ENCODE measurements around the gene ZNF580.

The ZNF580 gene

DNA sequence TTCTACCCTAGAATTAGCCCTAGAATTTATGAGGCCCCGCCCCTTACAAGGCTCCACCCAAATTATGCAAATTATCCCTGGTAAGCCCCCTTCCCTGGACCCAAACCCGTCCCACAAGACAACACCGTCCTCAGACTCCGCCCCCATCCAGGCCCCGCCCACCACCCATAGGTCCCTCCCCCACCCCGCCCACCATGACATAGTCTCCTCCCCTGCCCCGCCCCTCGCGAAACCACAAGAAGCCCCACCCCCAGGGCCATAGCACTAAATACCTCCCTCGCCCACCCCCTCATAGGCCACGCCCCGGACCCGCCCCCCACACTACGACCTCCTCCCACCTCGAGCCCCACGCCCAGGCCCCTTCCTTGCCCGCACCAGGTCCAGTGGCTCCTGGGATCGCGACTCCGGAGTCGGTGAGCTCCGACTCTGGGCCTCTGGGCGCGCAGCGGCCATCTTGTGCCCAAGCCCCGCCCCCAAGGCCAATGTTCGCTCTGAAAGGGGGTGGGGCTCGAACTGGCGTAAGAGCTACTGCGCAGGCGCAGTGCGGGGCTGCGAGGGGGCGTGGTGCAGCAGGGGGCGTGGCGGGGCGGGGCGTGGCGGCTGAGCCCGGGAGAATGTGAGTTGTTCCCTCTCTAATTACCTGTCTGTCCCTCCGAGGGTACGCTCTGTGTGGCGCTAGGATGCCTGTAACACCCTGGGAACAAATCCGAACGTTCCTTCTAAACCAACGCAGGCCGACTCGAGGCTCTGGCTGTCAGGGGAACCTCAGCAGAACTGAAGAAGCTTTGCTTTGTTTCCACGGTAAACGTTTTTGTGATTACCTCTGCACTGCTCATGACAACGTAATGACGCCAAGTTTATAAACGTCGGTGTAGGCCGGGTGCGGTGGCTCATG is 16.4 kb upstream of the ZNF580 start, which contains the start of gene ZNF784:
ZNF784 (minus strand) TSS at position 458 of the 895 bp plus-strand sequence; CDS start at position 453, 5 bp downstream.
- peak; percentile 90 for DNase-seq (ENCODE audit: low spot score)

GRCh38 chr19:55625004-55625326 is 15.8 kb upstream of the ZNF580 start:
- no peak for DNase-seq (ENCODE audit: low spot score)

DNA sequence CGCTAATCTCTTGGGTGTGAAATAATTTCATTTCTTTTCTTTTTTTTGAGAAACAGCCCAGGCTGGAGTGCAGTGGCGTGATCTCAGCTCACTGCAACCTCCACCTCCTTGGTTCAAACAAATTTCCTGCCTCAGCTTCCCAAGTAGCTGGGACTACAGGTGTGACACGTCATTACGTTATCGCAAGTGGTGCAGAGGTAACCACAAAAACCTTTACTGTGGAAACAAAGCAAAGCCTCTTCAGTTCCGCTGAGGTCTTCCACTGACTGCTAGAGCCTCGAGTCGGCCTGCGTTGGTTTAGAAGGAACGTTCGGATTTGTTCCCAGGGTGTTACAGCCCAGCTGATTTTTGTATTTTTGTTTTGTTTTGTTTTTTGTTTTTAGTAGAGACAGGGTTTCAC is 14.5 kb upstream of the ZNF580 start:
- peak; percentile 73 for DNase-seq (ENCODE audit: low spot score)

DNA sequence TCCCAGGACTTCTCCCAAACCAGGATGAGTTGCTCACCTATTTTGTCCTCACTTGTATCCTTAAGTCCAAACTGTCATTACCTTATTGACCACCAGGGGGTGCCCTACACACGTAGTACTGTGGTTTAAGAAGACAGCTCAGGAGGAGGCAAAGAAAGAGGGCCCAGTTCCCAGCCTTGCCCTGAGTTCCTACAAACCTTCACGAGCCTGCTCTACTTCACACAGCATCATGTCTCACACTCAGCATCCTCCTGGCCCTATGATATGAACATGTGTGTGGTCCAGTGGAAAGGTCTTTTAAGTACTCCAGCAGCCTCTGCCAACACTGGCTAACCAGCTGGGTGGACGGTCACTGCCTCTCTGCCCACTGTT is 8.4 kb upstream of the ZNF580 start:
- DNase-seq (ENCODE audit: low spot score), result peak; percentile 94

DNA sequence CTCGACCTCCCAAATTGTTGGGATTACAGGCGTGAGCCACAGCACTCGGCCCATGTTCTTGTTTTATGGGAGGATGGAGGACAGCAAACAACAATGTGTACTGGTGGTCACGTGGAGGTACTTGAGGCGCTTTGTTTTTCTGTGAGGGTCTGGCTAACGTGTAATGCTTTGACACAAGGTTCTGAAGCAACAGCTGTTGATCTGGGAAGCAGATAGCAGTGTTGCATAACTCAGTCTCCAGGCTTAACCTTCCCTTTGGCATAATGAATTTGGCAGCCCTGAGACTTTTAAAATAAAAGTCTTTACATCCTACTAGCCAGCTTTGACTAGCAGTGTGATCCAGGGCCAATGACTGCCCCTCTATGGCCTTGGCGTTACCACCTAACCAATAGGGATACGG is 6.9 kb upstream of the ZNF580 start:
- DNase-seq (ENCODE audit: low spot score), result no peak

DNA sequence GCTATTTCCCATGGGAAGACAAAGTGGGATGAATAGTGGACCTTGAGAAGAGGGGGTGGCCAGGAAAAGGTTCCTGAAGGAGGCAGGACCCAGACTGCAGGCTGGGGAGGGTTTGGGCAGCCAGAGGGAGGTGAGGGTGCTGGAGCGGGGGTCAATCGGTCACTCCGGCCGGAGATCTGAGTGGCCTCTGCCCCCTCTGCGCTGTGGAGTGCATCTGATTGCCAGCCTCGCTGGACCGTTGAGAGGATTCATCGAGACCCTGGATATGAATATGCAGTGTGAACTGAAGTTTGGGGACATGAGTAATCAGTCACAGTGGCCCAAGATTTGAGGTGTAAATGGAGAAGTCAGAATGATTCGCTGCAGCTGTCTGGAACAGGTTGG is 5.5 kb upstream of the ZNF580 start:
- no peak for DNase-seq (ENCODE audit: low spot score)

DNA sequence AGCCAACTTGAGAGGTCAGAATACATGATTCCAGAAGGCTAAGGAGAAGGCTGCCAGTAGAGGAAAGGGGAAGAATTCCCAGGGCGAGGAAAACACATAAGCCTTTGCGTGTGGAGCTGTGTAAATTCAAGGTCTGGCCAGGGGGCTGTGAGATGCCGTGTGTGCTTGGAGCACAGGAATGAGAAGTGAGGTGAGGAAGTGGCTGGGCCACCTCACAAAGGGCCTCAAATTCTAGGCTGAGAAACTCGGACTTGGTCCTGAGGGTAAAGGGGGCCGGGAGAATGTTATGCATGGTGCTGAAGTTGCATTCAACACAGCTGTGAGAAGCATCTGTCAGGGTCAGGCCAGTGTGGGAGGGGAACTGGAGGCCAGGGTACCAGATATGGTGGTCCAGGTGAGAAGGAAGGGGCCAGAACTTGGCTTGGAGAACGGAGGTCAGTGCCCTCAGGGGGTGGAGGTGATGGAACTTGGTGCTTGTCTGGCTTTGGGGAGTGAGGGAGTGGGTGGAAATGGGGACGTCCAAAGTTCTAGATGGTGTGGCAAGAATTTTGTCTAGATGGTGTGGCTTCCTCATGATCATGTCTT is 4.9 kb upstream of the ZNF580 start:
- no peak for DNase-seq (ENCODE audit: low spot score)

GRCh38 chr19:55636723-55637122 is 4.1 kb upstream of the ZNF580 start:
- no peak for DNase-seq (ENCODE audit: low spot score)

DNA sequence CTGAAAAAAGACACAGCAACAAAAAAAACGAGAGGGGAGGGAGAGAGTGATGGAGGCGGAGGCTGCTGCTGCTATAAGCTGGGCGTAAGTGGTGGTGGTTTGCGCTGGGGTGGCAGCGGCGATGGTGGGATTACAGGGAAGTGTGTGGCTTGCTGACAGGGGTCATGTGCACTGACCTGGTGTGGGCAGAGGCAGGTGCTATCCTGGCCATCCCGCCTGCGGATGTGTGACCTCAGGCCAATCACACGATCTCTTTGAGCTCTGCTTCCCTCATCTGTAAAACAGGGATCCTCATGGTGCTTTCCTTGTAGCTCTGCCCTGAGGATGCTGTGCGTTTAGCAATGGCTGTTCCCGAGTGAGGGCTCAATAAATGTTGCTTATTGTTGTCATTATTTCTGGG is 3.3 kb upstream of the ZNF580 start:
- no peak for DNase-seq (ENCODE audit: low spot score)

DNA sequence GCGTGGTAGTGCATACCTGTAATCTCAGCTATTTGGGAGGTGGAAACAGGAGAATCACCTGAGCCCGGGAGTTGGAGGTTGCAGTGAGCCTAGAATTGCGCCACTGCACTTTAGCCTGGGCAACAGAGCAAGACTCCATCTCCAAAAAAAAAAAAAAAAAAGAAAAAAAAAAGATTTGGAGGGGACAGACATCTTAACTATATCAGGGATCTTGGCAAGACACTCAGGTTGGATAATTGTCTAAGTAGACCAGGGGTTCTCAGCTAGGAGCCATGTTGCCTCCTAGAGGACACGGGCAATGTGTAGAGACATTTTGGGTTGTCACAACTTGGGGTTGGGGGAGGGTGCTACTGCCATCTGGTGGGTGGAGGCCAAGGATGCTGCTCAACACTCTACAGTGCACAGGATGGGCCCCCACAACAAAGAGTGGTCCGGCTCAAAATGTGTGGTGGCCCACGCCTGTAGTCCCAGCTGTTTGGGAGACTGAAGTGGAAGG is 1.9 kb upstream of the ZNF580 start:
- peak; percentile 70 for DNase-seq (ENCODE audit: low spot score)

DNA sequence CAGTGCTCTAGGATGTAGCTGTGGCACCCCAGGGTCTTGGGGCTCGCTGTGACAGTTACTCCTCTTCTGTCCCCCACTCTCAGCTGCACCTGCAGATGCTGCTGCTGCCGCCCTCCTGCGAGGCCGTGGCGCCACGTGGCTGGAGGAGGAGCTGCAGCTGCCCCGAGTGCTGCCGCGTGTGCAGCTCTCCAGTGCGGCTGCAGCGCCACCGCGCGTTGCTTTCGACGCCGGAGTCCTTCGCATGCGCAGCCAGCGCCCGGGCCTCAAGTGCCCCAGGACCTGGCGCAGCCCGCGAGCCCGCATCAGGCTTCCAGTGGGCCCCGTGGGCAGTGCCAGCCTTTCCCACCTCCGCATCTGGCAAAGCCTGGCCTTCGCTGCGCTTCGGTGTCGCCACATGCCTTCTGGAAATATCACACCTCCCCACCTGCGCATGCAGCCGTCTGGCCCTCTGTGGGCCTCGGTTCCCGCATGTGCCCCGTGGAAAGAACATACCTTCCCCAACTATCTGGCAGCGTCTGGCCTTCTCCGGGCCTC is 692 bp upstream of the ZNF580 start:
- DNase-seq (ENCODE audit: low spot score), result peak; percentile 72

DNA sequence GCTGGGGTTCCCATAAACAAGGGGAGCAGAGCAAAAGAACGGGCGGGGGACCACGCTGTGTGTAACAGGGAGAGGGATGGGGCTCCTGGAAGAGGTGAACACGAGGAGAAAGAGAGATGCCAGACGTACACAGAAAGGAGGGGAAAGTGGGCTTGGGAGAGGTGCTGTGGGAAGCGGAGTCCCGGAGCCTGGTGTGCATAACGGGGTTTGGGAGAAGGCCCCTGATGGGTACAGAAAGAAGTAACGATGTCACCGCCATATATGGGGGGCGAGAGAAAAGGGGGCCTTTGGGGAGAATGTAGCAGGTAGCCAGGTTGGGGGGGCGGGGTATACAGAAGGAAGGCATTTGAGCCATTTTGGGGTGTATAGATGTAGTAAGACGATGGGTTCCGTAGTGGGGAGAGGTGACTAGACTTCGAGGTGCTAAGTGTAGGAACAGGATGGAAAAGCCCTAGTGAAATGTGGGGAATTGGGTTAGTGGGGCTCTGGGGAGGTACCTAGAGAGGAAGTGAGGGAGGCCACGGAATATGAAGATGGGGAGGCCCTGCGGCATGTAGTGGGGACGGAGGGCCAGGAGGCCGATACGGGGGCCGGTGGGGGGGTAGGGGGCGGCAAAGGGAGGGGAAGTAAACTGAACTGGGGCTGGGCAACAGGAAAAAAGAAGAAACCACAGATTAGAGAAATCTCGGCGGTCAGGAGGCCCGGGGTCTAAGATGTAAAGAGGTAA is 787 bp downstream of the ZNF580 start:
- DNase-seq (ENCODE audit: low spot score), result peak; percentile 26

DNA sequence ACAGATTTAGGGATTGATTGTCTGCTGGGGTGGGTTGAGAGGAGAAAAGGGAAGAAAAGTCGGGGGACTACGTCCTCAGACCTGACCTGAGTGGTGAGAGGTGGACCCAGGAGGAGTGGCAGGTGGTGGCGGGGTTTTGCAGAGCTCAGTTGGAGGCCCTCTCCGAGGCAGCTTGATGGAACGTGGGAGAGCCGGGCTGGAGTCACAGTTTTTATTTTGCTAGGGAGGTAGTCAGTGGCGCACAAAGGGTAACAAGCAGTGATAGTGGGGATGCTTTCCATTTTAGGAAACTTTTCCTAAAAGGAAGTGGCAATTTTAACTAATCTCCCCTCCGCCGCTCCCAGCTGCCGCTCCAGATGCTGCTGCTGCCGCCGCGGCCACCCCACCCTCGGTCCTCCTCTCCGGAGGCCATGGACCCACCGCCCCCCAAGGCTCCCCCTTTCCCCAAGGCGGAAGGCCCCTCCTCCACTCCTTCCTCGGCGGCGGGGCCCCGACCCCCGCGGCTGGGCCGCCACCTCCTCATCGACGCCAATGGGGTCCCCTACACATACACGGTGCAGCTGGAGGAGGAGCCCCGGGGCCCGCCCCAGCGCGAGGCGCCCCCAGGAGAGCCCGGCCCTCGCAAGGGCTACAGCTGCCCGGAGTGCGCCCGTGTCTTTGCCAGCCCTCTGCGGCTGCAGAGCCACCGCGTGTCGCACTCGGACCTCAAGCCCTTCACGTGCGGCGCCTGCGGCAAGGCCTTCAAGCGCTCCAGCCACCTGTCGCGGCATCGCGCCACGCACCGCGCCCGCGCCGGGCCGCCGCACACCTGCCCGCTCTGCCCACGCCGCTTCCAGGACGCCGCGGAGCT is 1.6 kb downstream of the ZNF580 start:
- DNase-seq (ENCODE audit: low spot score), result no peak

GRCh38 chr19:55643003-55643886 is 2.4 kb downstream of the ZNF580 start, which contains the start of gene ZNF581:
Gene ZNF581 (plus strand): TSS chr19:55643649. CDS start chr19:55644572, 923 bp downstream.
- DNase-seq (ENCODE audit: low spot score), result peak; percentile 81

DNA sequence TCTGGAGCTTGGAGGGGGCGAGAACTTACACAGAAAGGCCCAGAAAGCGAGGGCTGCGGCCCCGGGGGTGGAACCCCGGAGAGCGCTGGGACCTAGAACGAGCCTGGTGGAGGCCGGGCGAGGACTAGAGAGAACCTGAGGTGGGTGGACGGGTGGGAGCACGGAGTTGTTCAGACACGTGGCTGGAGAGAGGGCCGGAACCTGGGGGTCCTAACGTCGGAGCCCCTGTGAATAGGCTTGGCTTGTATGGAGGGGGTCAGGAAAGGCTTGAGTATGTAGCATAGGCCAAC is 3.0 kb downstream of the ZNF580 start:
- no peak for DNase-seq (ENCODE audit: low spot score)

GRCh38 chr19:55644191-55644833 is 3.5 kb downstream of the ZNF580 start:
- DNase-seq (ENCODE audit: low spot score), result no peak

DNA sequence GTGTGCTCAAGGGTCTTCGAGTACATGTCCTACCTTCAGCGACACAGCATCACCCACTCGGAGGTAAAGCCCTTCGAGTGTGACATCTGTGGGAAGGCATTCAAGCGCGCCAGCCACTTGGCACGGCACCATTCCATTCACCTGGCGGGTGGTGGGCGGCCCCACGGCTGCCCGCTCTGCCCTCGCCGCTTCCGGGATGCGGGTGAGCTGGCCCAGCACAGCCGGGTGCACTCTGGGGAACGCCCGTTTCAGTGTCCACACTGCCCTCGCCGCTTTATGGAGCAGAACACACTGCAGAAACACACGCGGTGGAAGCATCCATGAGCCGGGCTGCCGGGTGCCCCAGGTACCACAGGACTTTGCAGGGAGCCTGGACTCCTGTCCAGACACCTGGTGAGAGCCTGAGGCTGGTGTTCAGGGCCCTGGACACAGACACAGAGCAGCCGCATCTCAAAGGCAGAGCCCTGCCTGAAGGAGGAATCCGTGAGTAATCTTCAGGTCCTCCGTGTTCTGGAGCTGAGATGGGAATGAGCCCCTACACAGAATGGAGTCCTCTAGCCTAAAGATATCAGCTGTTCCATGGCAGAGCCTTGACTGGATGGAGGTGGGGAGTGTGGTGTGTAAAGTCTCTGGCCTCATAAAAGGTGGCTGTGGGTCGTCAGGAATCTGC is 4.2 kb downstream of the ZNF580 start:
- no peak for DNase-seq (ENCODE audit: low spot score)

- no peak for DNase-seq (ENCODE audit: low spot score)
Observed at GRCh38 chr19:55645512-55645881, 4.7 kb downstream of the ZNF580 start.

- DNase-seq (ENCODE audit: low spot score), result no peak
Observed at GRCh38 chr19:55646889-55647731, 6.3 kb downstream of the ZNF580 start.
